Lung (tissue), 13 donors: Measurements from ENCODE around the gene GLUD1. TPM values are rescaled to one million over a fixed set of nuclear protein-coding genes. Genes with fewer than 3 reads are reported as not detected.
"Not testable (repeated sequence)": the region's sequence is repeated elsewhere in the genome, so short reads cannot be mapped to it uniquely, and the experiment has no call there.

Experiments
- ATAC-seq: fragments of 200-7000 bp; cut with Tn5 transposase; one replicate; pipeline ENCODE4 v1.9.1; 2020; ENCODE audit warnings: moderate number of reproducible peaks; ENCODE audit not compliant: insufficient read depth, low FRiP score
- DNase-seq, 3 donors: peaks; one replicate each; pipeline ENCODE4 v3.0.0-alpha.2; 2013 to 2017
- H3K27ac ChIP-seq, 2 donors: one replicate each; pipeline ENCODE4 v1.5.1; 2013; ENCODE audit warnings: mild to moderate bottlenecking in 2 of 2, moderate library complexity in 2 of 2, control low read depth in 1 of 2, inconsistent platforms in 1 of 2, low read depth in 1 of 2, low read length in 1 of 2
- H3K27me3 ChIP-seq, 3 donors: one replicate each; pipeline ENCODE4 v1.5.1; 2013; ENCODE audit warnings: low read length in 2 of 3; ENCODE audit not compliant: control insufficient read depth in 3 of 3, insufficient read depth in 3 of 3
- H3K36me3 ChIP-seq, 4 donors: one replicate each; pipeline ENCODE4 v1.5.1; 2013; ENCODE audit warnings: low read length in 4 of 4, mild to moderate bottlenecking in 1 of 4, moderate library complexity in 1 of 4; ENCODE audit not compliant: control insufficient read depth in 4 of 4, insufficient read depth in 4 of 4
- H3K4me1 ChIP-seq, 5 donors: one replicate each; pipeline ENCODE4 v1.5.1; 2013; ENCODE audit warnings: low read length in 5 of 5, mild to moderate bottlenecking in 2 of 5, moderate library complexity in 1 of 5; ENCODE audit not compliant: control insufficient read depth in 5 of 5, insufficient read depth in 5 of 5
- H3K4me3 ChIP-seq: one replicate; pipeline ENCODE4 v1.5.1; 2013; ENCODE audit warnings: mild to moderate bottlenecking, control low read depth, moderate library complexity
- H3K9ac ChIP-seq, 2 donors: one replicate each; pipeline ENCODE4 v1.5.1; 2013; ENCODE audit warnings: low read length in 2 of 2, control low read depth in 1 of 2; ENCODE audit not compliant: insufficient read depth in 1 of 2
- H3K9me3 ChIP-seq, 4 donors: one replicate each; pipeline ENCODE4 v1.5.1; 2013; ENCODE audit warnings: low read length in 3 of 4, mild to moderate bottlenecking in 1 of 4, moderate library complexity in 1 of 4; ENCODE audit not compliant: control insufficient read depth in 4 of 4, insufficient read depth in 3 of 4
- CTCF ChIP-seq: IDR thresholded peaks from 2 replicates; pipeline ENCODE4 v1.5.1; 2012; ENCODE audit warnings: mild to moderate bottlenecking; ENCODE audit errors: control extremely low read depth, extremely low read depth
- whole genome bisulfite sequencing, 2 donors: extraction: QIAGEN DNeasy Blood & Tissue Kit; methylation state at CpG; one replicate each; pipeline ENCODE4 v1.1.7; 2013; 5-methylcytosine and 5-hydroxymethylcytosine counted together
- polyA plus RNA-seq, 2 donors: library from polyadenylated mRNA; stranded (reverse); fragments of 200-250 nt; gene quantifications; one replicate each; pipeline ENCODE4 v1.2.1, GENCODE V29; 2013
- small RNA-seq: library from RNA; depleted of rRNA; stranded (forward); fragments of <200 nt; gene quantifications from one replicate; pipeline ENCODE3, GENCODE V24; 2014; ENCODE audit warnings: low replicate concordance
- total RNA-seq, 2 donors: library from RNA; depleted of rRNA in 1 of 2; stranded (reverse); fragments of >200 nt in 1 of 2; gene quantifications; one replicate each; pipeline ENCODE4 v1.2.1, GENCODE V29; 2014 to 2021
- donor health status: control.
- donor health status: control.
- donor health status: Bipolar disorder and iron deficiency.
- donor health status: healthy.
- donor health status: DM: yes; HTN: yes; CAD: no.

Gene GLUD1
- total and polyA plus RNA-seq, 4 donors = 52.7 to 133 (median 96.7) TPM

DNA sequence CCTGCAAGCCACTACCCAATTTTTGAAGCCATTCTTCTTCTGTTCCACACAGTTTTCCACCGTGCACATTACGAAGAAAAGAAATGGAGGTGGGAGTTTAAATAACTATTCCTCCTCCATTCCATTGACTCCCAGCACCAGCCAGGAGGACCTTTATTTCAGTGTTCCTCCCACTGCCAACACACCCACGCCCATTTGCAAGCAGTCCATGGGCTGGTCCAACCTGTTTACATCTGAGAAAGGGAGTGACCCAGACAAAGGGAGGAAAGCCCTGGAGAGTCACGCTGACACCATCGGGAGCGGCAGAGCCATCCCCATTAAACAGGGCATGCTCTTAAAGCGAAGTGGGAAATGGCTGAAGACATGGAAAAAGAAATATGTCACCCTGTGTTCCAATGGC lies 86.3 kb downstream of the GLUD1 start:
- H3K27me3 ChIP-seq, H3K27ac ChIP-seq, H3K36me3 ChIP-seq, H3K9ac ChIP-seq, DNase-seq, H3K4me3 ChIP-seq, H3K9me3 ChIP-seq, ATAC-seq, H3K4me1 ChIP-seq: not testable (repeated sequence)
- 92 to 94% methylated on average over 7 of the region's 7 CpGs for WGBS, 2 donors

- H3K36me3 ChIP-seq, H3K9ac ChIP-seq, ATAC-seq, DNase-seq, H3K27me3 ChIP-seq, H3K27ac ChIP-seq, H3K4me1 ChIP-seq, H3K4me3 ChIP-seq, H3K9me3 ChIP-seq: not testable (repeated sequence)
- WGBS, 2 donors = 77 to 87% methylated on average over 6 of the region's 6 CpGs
Measured at GRCh38 chr10:87007674-87008073, 87.0 kb downstream of the GLUD1 start.

DNA sequence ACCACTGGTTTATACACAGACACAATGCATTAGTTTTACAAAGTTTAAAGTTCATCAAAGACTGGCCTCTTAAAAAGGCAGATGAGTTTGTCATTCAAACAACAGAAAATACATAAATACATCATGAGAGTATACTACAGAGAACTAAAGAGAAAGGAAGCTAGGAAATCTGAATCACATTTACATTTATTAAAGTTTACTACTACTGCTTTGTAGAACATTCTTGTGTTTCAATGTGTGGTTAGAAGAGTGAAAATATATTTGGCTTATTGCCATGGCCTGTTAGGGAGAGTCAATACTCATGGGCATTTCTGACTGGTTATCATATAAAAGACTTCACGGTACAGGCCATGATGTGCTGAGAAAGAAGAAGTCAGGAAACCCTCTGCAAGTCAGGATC lies 87.5 kb downstream of the GLUD1 start:
- not testable (repeated sequence) for H3K9me3 ChIP-seq, H3K36me3 ChIP-seq, DNase-seq, H3K9ac ChIP-seq, ATAC-seq, H3K27ac ChIP-seq, H3K27me3 ChIP-seq, H3K4me1 ChIP-seq, H3K4me3 ChIP-seq
- WGBS, 2 donors = 63 to 80% methylated on average over 1 of the region's 1 CpG

GRCh38 chr10:87000491-87000890 lies 94.2 kb downstream of the GLUD1 start:
- Histone ChIP-seq H3K36me3 (no peaks in the 10 kb centered on the region), H3K27ac (no peak overlapping the region), H3K4me1 (no peaks in the 10 kb centered on the region), H3K9me3 (no peaks in the 10 kb centered on the region), H3K4me3 (no peak overlapping the region), H3K9ac (no peak overlapping the region), H3K27me3 (no peaks in the 10 kb centered on the region)
- TF ChIP-seq CTCF = no peak
- 75 to 84% methylated on average over 3 of the region's 3 CpGs for WGBS, 2 donors
- ATAC-seq (no peak), DNase-seq (no peak)

Small RNA genes lying within 50 kb of the gene (small RNA-seq; reads per million reads assigned to genes)
- gene AL136982.5 = not detected
- not detected for gene FAM25A
- not detected for gene RNU6-529P

Other genes with a start within 250 kb of the GLUD1 start
- 10 to 100 TPM; 42.3 to 55.3 TPM for gene MMRN2, start 137.2 kb downstream of the GLUD1 start, total RNA-seq
- gene MMRN2, start 137.2 kb downstream of the GLUD1 start, polyA plus RNA-seq = 10 to 100 TPM; 10.2 to 15.7 TPM
- gene SNCG, start 136.2 kb downstream of the GLUD1 start, total RNA-seq = 10 to 100 TPM in 1 of 2 donors, 1 to 10 TPM in 1; 2.3 to 23.0 TPM
- 10 to 100 TPM in 1 of 2 donors, 1 to 10 TPM in 1; 5.5 to 32.8 TPM for gene SNCG, start 136.2 kb downstream of the GLUD1 start, polyA plus RNA-seq
- 100 to 1,000 TPM in 1 of 2 donors, 10 to 100 TPM in 1; 61.4 to 171 TPM for gene ADIRF, start 126.4 kb downstream of the GLUD1 start, total RNA-seq
- gene ADIRF, start 126.4 kb downstream of the GLUD1 start, polyA plus RNA-seq = 100 to 1,000 TPM; 469 to 597 TPM
- gene FAM25A, start 74.5 kb downstream of the GLUD1 start, total RNA-seq = not detected
- under 1 TPM in 1 of 2 donors, not detected in 1; 0.45 TPM for gene FAM25A, start 74.5 kb downstream of the GLUD1 start, polyA plus RNA-seq
- gene SHLD2, start 363 bp upstream of the GLUD1 start, total RNA-seq = 10 to 100 TPM; 26.2 to 34.5 TPM
- 10 to 100 TPM; 12.8 to 16.0 TPM for gene SHLD2, start 363 bp upstream of the GLUD1 start, polyA plus RNA-seq
- gene NUTM2A, start 130.6 kb upstream of the GLUD1 start, total RNA-seq = 1 to 10 TPM; 1.5 to 1.8 TPM
- gene NUTM2A, start 130.6 kb upstream of the GLUD1 start, polyA plus RNA-seq = 1 to 10 TPM; 1.2 to 5.3 TPM